ENCODE measurements around the gene IKZF4. TPM values are rescaled to one million over a fixed set of nuclear protein-coding genes. Genes with fewer than 3 reads are reported as not detected.
"Not testable (repeated sequence)": the region's sequence is repeated elsewhere in the genome, so short reads cannot be mapped to it uniquely, and the experiment has no call there.

The IKZF4 gene
- total and polyA plus RNA-seq, 3 donors from 2014 or later, result 10.7 to 17.7 (median 13.9) TPM

- peak overlapping the region; percentile 88 to 97 for H3K4me3 ChIP-seq
- no peaks in the 10 kb centered on the region for H3K36me3 ChIP-seq (ENCODE audit: low read depth, missing control alignments)
- H3K9me3 ChIP-seq, result no peaks in the 10 kb centered on the region
- peaks cover 13% of the 10 kb centered on the region for H3K4me1 ChIP-seq
- H3K27ac ChIP-seq, result peak overlapping the region; percentile 97
- 44 to 55% methylated on average over 14 of the region's 14 CpGs for WGBS, 2 donors
- TF ChIP-seq POLR2A (IDR thresholded peaks at IDR 0.05) (no peak), CTCF (IDR thresholded peaks at IDR 0.05) (peak in 2 of 3 experiments; percentile 7 to 49)
- no peak for DNase-seq
- intact Hi-C loops (cut with DNase I; ENCODE audit: low total_unique reads), result no loop called here
- H3K27me3 ChIP-seq, result no peaks in the 10 kb centered on the region
Observed at GRCh38 chr12:56040963-56041551, 20.2 kb downstream of the IKZF4 start.

- H3K4me3 ChIP-seq, result peak within 1 kb of the TSS; percentile 88 to 97
- DNase-seq, result peak; percentile 97
- no peaks in the 10 kb centered on the region for H3K9me3 ChIP-seq
- peak within 1 kb of the TSS; percentile 97 for H3K27ac ChIP-seq
- no peaks in the 10 kb centered on the region for H3K36me3 ChIP-seq (ENCODE audit: low read depth, missing control alignments)
- peaks cover 13% of the 10 kb centered on the region for H3K4me1 ChIP-seq
- TF ChIP-seq CTCF (IDR thresholded peaks at IDR 0.05) (peak; percentile 1 to 36 (median 4)), POLR2A (IDR thresholded peaks at IDR 0.05) (no peak)
- 0 to 1% methylated on average over 30 to 50 of the region's 50 CpGs for WGBS, 2 donors
- no peaks in the 10 kb centered on the region for H3K27me3 ChIP-seq
- intact Hi-C loops (cut with DNase I; ENCODE audit: low total_unique reads), result no loop called here
Observed at GRCh38 chr12:56041552-56042429, 20.9 kb downstream of the IKZF4 start, which contains the start of gene RPS26. RPS26 (plus strand) TSS chr12:56041918; CDS start chr12:56042167, 249 bp downstream.

DNA sequence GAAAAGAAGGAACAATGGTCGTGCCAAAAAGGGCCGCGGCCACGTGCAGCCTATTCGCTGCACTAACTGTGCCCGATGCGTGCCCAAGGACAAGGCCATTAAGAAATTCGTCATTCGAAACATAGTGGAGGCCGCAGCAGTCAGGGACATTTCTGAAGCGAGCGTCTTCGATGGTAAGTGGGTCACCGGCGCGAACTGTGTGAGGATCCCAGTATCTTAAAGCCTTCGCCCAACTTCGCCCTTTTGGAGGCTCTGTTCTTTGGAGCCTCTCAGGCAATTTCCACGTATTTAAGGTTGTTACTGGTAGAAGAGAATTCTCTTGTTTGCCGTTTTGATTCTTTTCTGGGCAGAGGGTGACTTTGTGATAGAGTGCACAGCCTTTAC, 21.6 kb downstream of the IKZF4 start:
- H3K27me3 ChIP-seq; DNase-seq; H3K4me1 ChIP-seq; H3K9me3 ChIP-seq; H3K36me3 ChIP-seq (ENCODE audit: low read depth, missing control alignments); intact Hi-C loops (cut with DNase I; ENCODE audit: low total_unique reads): not testable (repeated sequence)
- 0% methylated on average over 12 to 20 of the region's 20 CpGs for WGBS, 2 donors
- Histone ChIP-seq H3K4me3 (peak overlapping the region; percentile 88 to 97), H3K27ac (peak overlapping the region; percentile 97)

- 17 to 26% methylated on average over 9 of the region's 9 CpGs for WGBS, 2 donors
- Histone ChIP-seq H3K36me3 (ENCODE audit: low read depth, missing control alignments) (no peaks in the 10 kb centered on the region), H3K27me3 (no peaks in the 10 kb centered on the region), H3K27ac (peak overlapping the region; percentile 97), H3K9me3 (no peaks in the 10 kb centered on the region), H3K4me1 (peaks cover 10% of the 10 kb centered on the region), H3K4me3 (peak overlapping the region; percentile 88 to 97)
- intact Hi-C loops (cut with DNase I; ENCODE audit: low total_unique reads), result no loop called here
- no peak for DNase-seq
- TF ChIP-seq CTCF (IDR thresholded peaks at IDR 0.05), result no peak
- no peak for TF ChIP-seq POLR2A (IDR thresholded peaks at IDR 0.05)
Observed at GRCh38 chr12:56042843-56043242, 22.0 kb downstream of the IKZF4 start.

GRCh38 chr12:56046027-56046780, 25.4 kb downstream of the IKZF4 start:
- no peaks in the 10 kb centered on the region for H3K36me3 ChIP-seq (ENCODE audit: low read depth, missing control alignments)
- intact Hi-C loops (cut with DNase I; ENCODE audit: low total_unique reads), result no loop called here
- no peak overlapping the region for H3K27ac ChIP-seq
- TF ChIP-seq CTCF (IDR thresholded peaks at IDR 0.05) (no peak), POLR2A (IDR thresholded peaks at IDR 0.05) (no peak)
- DNase-seq, result no peak
- 78 to 85% methylated on average over 9 of the region's 9 CpGs for WGBS, 2 donors
- no peaks in the 10 kb centered on the region for H3K27me3 ChIP-seq
- peaks cover 10% of the 10 kb centered on the region for H3K4me1 ChIP-seq
- no peaks in the 10 kb centered on the region for H3K9me3 ChIP-seq
- H3K4me3 ChIP-seq, result no peak overlapping the region
